Smooth muscle cell (in vitro differentiated cells): ENCODE results near the gene E2F4. TPM values are rescaled to one million over a fixed set of nuclear protein-coding genes. Genes with fewer than 3 reads are reported as not detected.

ENCODE experiments used
- DNase-seq: peaks from one replicate; lab custom pipeline; 2025; ENCODE audit not compliant: unreplicated experiment; lab: John Stamatoyannopoulos, UW
- H2AFZ ChIP-seq: fragments of 200-600 bp; sonication (generic); 2 replicates; pipeline ENCODE4 v1.6.0; 2016; ENCODE audit warnings: antibody characterized with exemption, low read depth, mild to moderate bottlenecking
- H3F3A ChIP-seq: fragments of 200-600 bp; sonication (generic); 2 replicates; pipeline ENCODE4 v1.6.0; 2017; ENCODE audit warnings: antibody characterized with exemption, low read depth
- H3K27ac ChIP-seq: fragments of 200-600 bp; sonication (generic); 2 replicates; pipeline ENCODE4 v1.5.1; 2016; ENCODE audit warnings: low read depth, mild to moderate bottlenecking
- H3K27me3 ChIP-seq: fragments of 200-600 bp; sonication (generic); 2 replicates; pipeline ENCODE4 v1.6.1; 2016; ENCODE audit warnings: low read depth, mild to moderate bottlenecking
- H3K36me3 ChIP-seq: fragments of 200-600 bp; sonication (generic); 2 replicates; pipeline ENCODE4 v1.5.1; 2016; ENCODE audit warnings: low read depth
- H3K4me1 ChIP-seq: fragments of 200-600 bp; sonication (generic); 2 replicates; pipeline ENCODE4 v1.5.1; 2016; ENCODE audit warnings: low read depth
- H3K4me2 ChIP-seq: fragments of 200-600 bp; sonication (generic); 2 replicates; pipeline ENCODE4 v1.6.0; 2016; ENCODE audit warnings: mild to moderate bottlenecking
- H3K4me3 ChIP-seq: fragments of 200-600 bp; sonication (generic); 2 replicates; pipeline ENCODE4 v1.5.1; 2016; ENCODE audit warnings: mild to moderate bottlenecking
- H3K79me2 ChIP-seq: fragments of 200-600 bp; sonication (generic); 2 replicates; pipeline ENCODE4 v1.6.0; 2016; ENCODE audit warnings: low read depth, mild to moderate bottlenecking
- H3K9ac ChIP-seq: fragments of 200-600 bp; sonication (generic); 2 replicates; pipeline ENCODE4 v1.6.0; 2016; ENCODE audit warnings: low read depth
- H3K9me3 ChIP-seq: fragments of 200-600 bp; sonication (generic); replicated peaks from 2 replicates; pipeline ENCODE4 v1.5.1; 2016; ENCODE audit warnings: low read depth
- H4K20me1 ChIP-seq: fragments of 200-600 bp; sonication (generic); 2 replicates; pipeline ENCODE4 v1.6.0; 2016; ENCODE audit warnings: low read depth
- CTCF ChIP-seq: fragments of 200-600 bp; sonication (generic); IDR thresholded peaks from 2 replicates; pipeline ENCODE4 v1.5.1; 2017; ENCODE audit warnings: borderline replicate concordance, mild to moderate bottlenecking, antibody characterized with exemption; ENCODE audit not compliant: insufficient read depth, poor library complexity, severe bottlenecking
- WGBS: methylation state at CpG from one replicate; pipeline ENCODE4 v1.1.7; 2016; ENCODE audit warnings: low lambda C conversion rate; 5-methylcytosine and 5-hydroxymethylcytosine counted together
- polyA plus RNA-seq: library from polyadenylated mRNA; unstranded; fragments of >200 nt; fragmentation: Nextera tagmentation; extraction: Ambion mirVana; gene quantifications from 2 replicates; pipeline ENCODE4 v1.2.1, GENCODE V29; 2016
- total RNA-seq: library from RNA; depleted of rRNA; stranded (reverse); fragments of >200 nt; gene quantifications from 2 replicates; pipeline ENCODE4 v1.2.3, GENCODE V29; 2014

Gene E2F4
- total and polyA plus RNA-seq, 2 experiments from 2014 or later, result 49.9 to 53.8 TPM

DNA sequence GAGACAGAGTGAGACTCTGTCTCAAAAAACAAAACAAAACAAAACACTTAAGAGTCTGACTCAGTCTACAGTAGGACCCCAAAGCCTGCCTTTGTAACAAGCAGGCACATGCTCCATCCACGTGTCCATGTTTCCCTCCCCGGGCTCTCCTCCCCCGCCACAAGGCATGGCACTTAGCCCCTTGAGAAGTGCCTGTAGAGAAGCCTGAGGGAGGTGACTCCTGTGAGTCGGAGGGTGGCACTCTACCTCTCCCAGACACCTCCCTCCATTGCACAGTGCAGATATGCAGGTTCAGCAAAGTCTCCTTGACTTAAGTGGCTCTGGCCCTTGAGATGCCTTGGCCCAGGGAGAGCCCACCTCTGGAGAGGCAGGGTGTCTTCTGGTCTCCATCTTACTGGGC is 48.6 kb downstream of the E2F4 start:
- Histone ChIP-seq H4K20me1 (no peaks in the 10 kb centered on the region), H3K27ac (peak overlapping the region; percentile 98), H3K36me3 (no peaks in the 10 kb centered on the region), H3K4me1 (peaks cover 21% of the 10 kb centered on the region), H3K79me2 (peaks cover 20% of the 10 kb centered on the region), H3K27me3 (no peaks in the 10 kb centered on the region), H3F3A (peaks cover 53% of the 10 kb centered on the region), H2AFZ (no peak overlapping the region), H3K9ac (peak overlapping the region; percentile 72), H3K9me3 (no peaks in the 10 kb centered on the region), H3K4me2 (peak overlapping the region; percentile 69), H3K4me3 (no peak overlapping the region)
- no peak for TF ChIP-seq CTCF
- 54% methylated on average over 4 of the region's 4 CpGs for WGBS
- DNase-seq, result no peak

- peaks cover 25% of the 10 kb centered on the region for H3K4me1 ChIP-seq
These were observed 49.3 kb downstream of the E2F4 start for GRCh38 chr16:67241008-67241900.

DNA sequence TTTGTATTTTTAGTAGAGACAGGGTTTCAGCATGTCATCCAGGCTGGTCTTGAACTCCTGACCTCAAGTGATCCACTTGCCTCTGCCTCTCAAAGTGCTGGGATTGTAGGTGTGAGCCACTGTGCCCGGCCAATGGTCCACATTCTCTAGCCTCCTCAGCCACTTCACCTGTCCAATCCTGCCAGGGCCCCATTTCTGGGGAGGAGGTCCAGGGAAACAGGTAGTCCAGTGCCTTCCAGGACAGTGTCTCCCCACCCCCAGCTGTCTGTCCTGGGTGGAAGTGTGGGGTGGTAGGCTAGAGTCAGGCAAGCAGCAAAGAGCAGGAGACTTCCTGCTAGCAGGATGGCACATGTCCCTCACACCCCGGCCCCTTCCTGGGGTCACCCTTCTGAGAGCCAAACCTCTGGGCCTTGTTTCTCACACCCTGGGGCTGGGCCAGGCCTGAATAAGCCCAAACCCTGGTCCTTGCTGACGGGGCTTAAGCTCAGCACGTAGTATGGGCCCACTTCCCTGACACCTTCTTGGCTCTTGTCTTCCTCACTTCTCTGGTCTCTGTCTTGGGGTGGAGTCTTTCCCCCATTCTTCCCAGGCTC is 50.3 kb downstream of the E2F4 start:
- Histone ChIP-seq H3K79me2 (peaks cover 20% of the 10 kb centered on the region), H3K4me1 (peaks cover 25% of the 10 kb centered on the region), H4K20me1 (no peaks in the 10 kb centered on the region), H2AFZ (no peak overlapping the region), H3K27ac (peak overlapping the region; percentile 98), H3K36me3 (no peaks in the 10 kb centered on the region), H3K4me3 (no peak overlapping the region), H3F3A (peaks cover 63% of the 10 kb centered on the region), H3K27me3 (no peaks in the 10 kb centered on the region), H3K9me3 (no peaks in the 10 kb centered on the region), H3K4me2 (peak overlapping the region; percentile 69), H3K9ac (no peak overlapping the region)
- 92% methylated on average over 4 of the region's 4 CpGs for WGBS
- no peak for DNase-seq
- TF ChIP-seq CTCF, result no peak

More at GRCh38 chr16:67241008-67241900, 49.3 kb downstream of the E2F4 start:
- 17% methylated on average over 8 of the region's 10 CpGs for WGBS
- Histone ChIP-seq H3K79me2 (peaks cover 20% of the 10 kb centered on the region), H3K4me2 (peak overlapping the region; percentile 69), H3K9me3 (no peaks in the 10 kb centered on the region), H3K36me3 (no peaks in the 10 kb centered on the region), H2AFZ (no peak overlapping the region), H4K20me1 (no peaks in the 10 kb centered on the region), H3F3A (peaks cover 58% of the 10 kb centered on the region), H3K9ac (peak overlapping the region; percentile 72), H3K4me3 (no peak overlapping the region), H3K27me3 (no peaks in the 10 kb centered on the region), H3K27ac (peak overlapping the region; percentile 98)
- TF ChIP-seq CTCF, result no peak
- peak; percentile 29 for DNase-seq
